HG03354 (cell line): ENCODE measurements around the gene OR1D2.
"Not testable (repeated sequence)": the region's sequence is repeated elsewhere in the genome, so short reads cannot be mapped to it uniquely, and the experiment has no call there.

Experiments
- ATAC-seq: cut with Tn5 transposase; IDR thresholded peaks from one replicate; pipeline ENCODE4 v1.9.1; 2021; ENCODE audit warnings: mild to moderate bottlenecking; ENCODE audit not compliant: unreplicated experiment, poor library complexity, severe bottlenecking

The OR1D2 gene

GRCh38 chr17:3104322-3104721 lies at the start of gene OR1D2:
TSS of gene OR1D2 (minus strand) at chr17:3104422. CDS start at chr17:3092996, 11,426 bp downstream.
- no peak for ATAC-seq

GRCh38 chr17:3137494-3137893 lies 33.3 kb upstream of the OR1D2 start:
- not testable (repeated sequence) for ATAC-seq

- ATAC-seq = no peak
These were observed 23.2 kb upstream of the OR1D2 start, which contains the start of gene OR1G1 for GRCh38 chr17:3127451-3127850. TSS of gene OR1G1 (minus strand) at chr17:3127551. CDS start at chr17:3127551, 0 bp downstream.

GRCh38 chr17:3073850-3074249 lies 30.4 kb downstream of the OR1D2 start:
- not testable (repeated sequence) for ATAC-seq

GRCh38 chr17:3065192-3065591 lies 39.0 kb downstream of the OR1D2 start:
- ATAC-seq = not testable (repeated sequence)

GRCh38 chr17:3063507-3063906 lies 40.7 kb downstream of the OR1D2 start, which contains the start of gene OR1D5:
TSS of gene OR1D5 (minus strand) at chr17:3063607. CDS start at chr17:3063607, 0 bp downstream.
- ATAC-seq = not testable (repeated sequence)

- not testable (repeated sequence) for ATAC-seq
These were observed 41.3 kb downstream of the OR1D2 start for GRCh38 chr17:3062824-3063377.

- not testable (repeated sequence) for ATAC-seq
These were observed 49.4 kb downstream of the OR1D2 start for GRCh38 chr17:3054868-3055267.

- ATAC-seq = no peak
These were observed 54.4 kb downstream of the OR1D2 start for GRCh38 chr17:3049705-3050295.

- peak; percentile 99 for ATAC-seq
These were observed 55.3 kb downstream of the OR1D2 start for GRCh38 chr17:3048727-3049471.

GRCh38 chr17:3046753-3047152 lies 57.5 kb downstream of the OR1D2 start:
- no peak for ATAC-seq

- ATAC-seq = no peak
These were observed 60.4 kb downstream of the OR1D2 start for GRCh38 chr17:3043737-3044365.

GRCh38 chr17:3040882-3041281 lies 63.3 kb downstream of the OR1D2 start:
- no peak for ATAC-seq

GRCh38 chr17:3039736-3040135 lies 64.5 kb downstream of the OR1D2 start:
- no peak for ATAC-seq

- no peak for ATAC-seq
These were observed 65.3 kb downstream of the OR1D2 start for GRCh38 chr17:3038941-3039340.
